Breast epithelium (tissue), 4 donors: ENCODE measurements around the gene RBM18. TPM values are rescaled to one million over a fixed set of nuclear protein-coding genes. Genes with fewer than 3 reads are reported as not detected.

ENCODE experiments used
- DNase-seq, 2 donors: peaks; one replicate each; pipeline ENCODE4 v3.0.0-alpha.2; 2019; ENCODE audit warnings: low spot score in 2 of 2
- H3K27ac ChIP-seq, 2 donors: fragments of 200-600 bp; sonication (generic) in 1 of 2; one replicate each; pipeline ENCODE4 v1.5.1; 2016 to 2019; ENCODE audit warnings: mild to moderate bottlenecking in 1 of 2
- H3K27me3 ChIP-seq, 2 donors: fragments of 200-600 bp; sonication (generic) in 1 of 2; one replicate each; pipeline versions ENCODE4 v1.5.1 to v1.6.0; 2017 to 2019; ENCODE audit warnings: control low read depth in 1 of 2, mild to moderate bottlenecking in 1 of 2
- H3K36me3 ChIP-seq: fragments of 200-600 bp; one replicate; pipeline ENCODE4 v1.5.1; 2019
- H3K4me1 ChIP-seq, 2 donors: fragments of 200-600 bp; sonication (generic); one replicate each; pipeline ENCODE4 v1.5.1; 2016 to 2019; ENCODE audit warnings: control low read depth in 1 of 2
- H3K4me3 ChIP-seq, 3 donors: fragments of 200-600 bp; sonication (generic); 1 replicate in 2 of 3; 2 replicates in 1 of 3; pipeline ENCODE4 v1.5.1; 2016 to 2019; ENCODE audit warnings: mild to moderate bottlenecking in 3 of 3, moderate library complexity in 2 of 3
- H3K9me3 ChIP-seq, 2 donors: fragments of 200-600 bp; sonication (generic) in 1 of 2; one replicate each; pipeline ENCODE4 v1.5.1; 2016 to 2019; ENCODE audit warnings: control low read depth in 1 of 2
- POLR2A ChIP-seq: fragments of 450-650 bp; IDR thresholded peaks from one replicate; pipeline ENCODE4 v1.6.1; 2016; ENCODE audit warnings: antibody characterized with exemption, mild to moderate bottlenecking, moderate library complexity
- POLR2AphosphoS5 ChIP-seq, 3 donors: sonication (generic); formaldehyde crosslinking; IDR thresholded peaks; one replicate each; pipeline ENCODE4 v1.6.1; 2017; ENCODE audit warnings: antibody characterized with exemption in 3 of 3
- intact Hi-C: fragments of 100-400 bp; cut with DNase I; formaldehyde crosslinking; loops from one replicate; pipeline ENCODE4 v1.15.1; 2023; ENCODE audit warnings: low total_unique reads
- total RNA-seq, 3 donors: library from RNA; depleted of rRNA; stranded (reverse); fragments of >200 nt; gene quantifications; one replicate each; pipeline ENCODE4 v1.1.0, GENCODE V29; 2016
- TF ChIP-seq, protein P1 (sequence below), 3 donors: fragments of 450-650 bp; IDR thresholded peaks; one replicate each; pipeline ENCODE4 v1.5.1; 2016 to 2017; ENCODE audit warnings: antibody characterized with exemption in 3 of 3, mild to moderate bottlenecking in 3 of 3, moderate library complexity in 3 of 3

The RBM18 gene
- total RNA-seq, 3 donors from 2014 or later: 10.4 to 20.9 (median 13.4) TPM

DNA sequence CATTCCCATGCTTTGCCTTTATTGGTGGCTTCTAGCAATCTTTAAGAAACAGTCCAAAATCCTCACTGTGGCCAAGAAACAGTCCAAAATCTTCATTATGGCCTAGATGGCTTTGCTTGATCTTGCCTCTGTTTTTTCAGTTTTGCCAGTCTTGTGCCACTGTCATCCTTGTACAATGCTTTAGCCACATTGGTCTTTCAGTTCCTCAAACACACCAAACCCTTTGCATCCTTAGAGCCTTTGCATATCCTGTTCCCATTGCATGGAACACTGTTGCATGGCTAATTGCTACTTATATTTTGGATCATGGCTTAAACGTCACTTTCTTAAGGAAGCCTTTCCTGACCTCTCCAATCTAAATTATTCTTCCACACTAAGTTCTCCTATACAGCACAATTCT, 22.1 kb upstream of the RBM18 start:
- Histone ChIP-seq H3K27ac (no peak overlapping the region), H3K9me3 (no peaks in the 10 kb centered on the region), H3K4me3 (no peak overlapping the region), H3K27me3 (no peaks in the 10 kb centered on the region), H3K4me1 (no peaks in the 10 kb centered on the region), H3K36me3 (peaks cover 9% of the 10 kb centered on the region)
- DNase-seq: no peak
- intact Hi-C loops: no loop called here
- no peak for TF ChIP-seq POLR2A
- TF ChIP-seq POLR2AphosphoS5 (IDR thresholded peaks at IDR 0.05): no peak
- TF ChIP-seq, protein P1, sequence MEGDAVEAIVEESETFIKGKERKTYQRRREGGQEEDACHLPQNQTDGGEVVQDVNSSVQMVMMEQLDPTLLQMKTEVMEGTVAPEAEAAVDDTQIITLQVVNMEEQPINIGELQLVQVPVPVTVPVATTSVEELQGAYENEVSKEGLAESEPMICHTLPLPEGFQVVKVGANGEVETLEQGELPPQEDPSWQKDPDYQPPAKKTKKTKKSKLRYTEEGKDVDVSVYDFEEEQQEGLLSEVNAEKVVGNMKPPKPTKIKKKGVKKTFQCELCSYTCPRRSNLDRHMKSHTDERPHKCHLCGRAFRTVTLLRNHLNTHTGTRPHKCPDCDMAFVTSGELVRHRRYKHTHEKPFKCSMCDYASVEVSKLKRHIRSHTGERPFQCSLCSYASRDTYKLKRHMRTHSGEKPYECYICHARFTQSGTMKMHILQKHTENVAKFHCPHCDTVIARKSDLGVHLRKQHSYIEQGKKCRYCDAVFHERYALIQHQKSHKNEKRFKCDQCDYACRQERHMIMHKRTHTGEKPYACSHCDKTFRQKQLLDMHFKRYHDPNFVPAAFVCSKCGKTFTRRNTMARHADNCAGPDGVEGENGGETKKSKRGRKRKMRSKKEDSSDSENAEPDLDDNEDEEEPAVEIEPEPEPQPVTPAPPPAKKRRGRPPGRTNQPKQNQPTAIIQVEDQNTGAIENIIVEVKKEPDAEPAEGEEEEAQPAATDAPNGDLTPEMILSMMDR (IDR thresholded peaks at IDR 0.05): no peak

DNA sequence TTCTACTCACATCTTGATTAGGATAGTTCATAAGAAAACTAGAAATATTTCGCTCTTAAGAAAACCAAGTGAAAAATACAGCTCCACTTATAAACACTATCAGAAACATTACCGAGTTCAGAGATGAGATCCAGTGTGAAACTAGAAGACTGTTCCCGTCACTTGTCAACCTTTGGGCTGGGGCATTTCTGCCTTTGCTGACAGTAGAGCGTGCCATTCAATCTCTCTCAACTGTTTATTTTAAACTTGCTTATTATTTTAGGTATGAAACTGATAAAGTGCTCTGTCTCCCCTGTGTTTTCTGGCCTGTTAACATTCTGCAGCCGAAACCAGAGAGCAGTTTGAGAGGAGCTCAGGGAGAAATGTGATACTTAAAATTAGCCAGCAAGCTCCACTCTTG, 16.7 kb upstream of the RBM18 start:
- TF ChIP-seq POLR2AphosphoS5 (IDR thresholded peaks at IDR 0.05) (no peak), POLR2A (no peak)
- TF ChIP-seq, protein P1 (IDR thresholded peaks at IDR 0.05): no peak
- intact Hi-C loops: no loop called here
- peaks cover 1% of the 10 kb centered on the region for H3K36me3 ChIP-seq
- peaks cover 4 to 10% of the 10 kb centered on the region in 2 donors for H3K9me3 ChIP-seq
- no peak for DNase-seq
- no peak overlapping the region for H3K27ac ChIP-seq
- no peaks in the 10 kb centered on the region for H3K4me1 ChIP-seq
- H3K4me3 ChIP-seq: no peak overlapping the region
- no peaks in the 10 kb centered on the region for H3K27me3 ChIP-seq

DNA sequence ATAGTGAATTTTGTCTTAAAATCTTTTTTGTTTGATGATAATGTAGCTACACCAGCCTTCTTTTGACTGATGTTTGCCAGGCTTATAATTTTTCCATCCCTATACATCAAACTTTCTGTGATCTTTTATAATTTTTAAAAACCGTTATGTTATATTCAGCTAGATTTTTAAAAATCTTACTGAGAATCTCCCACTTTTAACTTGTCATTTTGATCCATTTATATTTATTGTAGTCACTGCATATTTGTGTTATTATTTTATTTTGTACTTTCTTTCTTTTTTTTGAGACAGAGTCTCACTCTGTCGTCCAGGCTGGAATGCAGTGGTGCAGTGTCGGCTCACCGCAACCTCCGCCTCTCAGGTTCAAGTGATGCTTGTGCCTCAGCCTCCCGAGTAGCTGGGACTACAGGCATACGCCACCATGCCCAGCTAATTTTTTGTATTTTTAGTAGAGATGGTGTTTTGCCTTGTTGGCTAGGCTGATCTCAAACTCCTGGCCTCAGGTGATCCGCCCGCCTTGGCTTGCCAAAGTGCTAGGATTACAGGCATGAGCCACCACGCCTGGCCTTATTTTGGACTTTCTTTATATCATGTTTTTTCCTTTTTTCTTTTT, 12.8 kb upstream of the RBM18 start:
- no peak for DNase-seq

DNA sequence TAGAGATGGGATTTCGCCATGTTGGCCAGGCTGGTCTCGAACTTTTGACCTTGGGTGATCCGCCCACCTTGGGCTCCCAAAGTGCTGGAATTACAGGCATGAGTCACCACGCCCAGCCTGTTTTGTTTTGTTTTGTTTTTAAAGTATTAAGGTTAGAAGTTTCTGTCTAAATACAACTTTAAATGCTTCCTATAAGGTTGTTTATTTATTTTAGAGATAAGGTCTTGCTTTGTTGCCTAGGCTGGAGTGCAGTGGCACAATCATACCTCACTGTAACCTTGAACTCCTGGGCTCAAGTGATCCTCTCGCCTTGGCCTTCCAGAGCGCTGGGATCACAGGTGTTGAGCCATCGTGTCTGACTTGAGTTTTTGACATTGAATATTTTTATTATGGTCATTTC, 11.5 kb upstream of the RBM18 start:
- Histone ChIP-seq H3K4me1 (no peaks in the 10 kb centered on the region), H3K9me3 (peaks cover 4 to 10% of the 10 kb centered on the region in 2 donors), H3K27ac (no peak overlapping the region), H3K4me3 (no peak overlapping the region), H3K36me3 (no peaks in the 10 kb centered on the region), H3K27me3 (no peaks in the 10 kb centered on the region)
- no peak for DNase-seq
- intact Hi-C loops: no loop called here
- TF ChIP-seq POLR2A: no peak
- TF ChIP-seq, protein P1 (IDR thresholded peaks at IDR 0.05): no peak
- no peak for TF ChIP-seq POLR2AphosphoS5 (IDR thresholded peaks at IDR 0.05)

More for the DNA sequence above, 12.8 kb upstream of the RBM18 start:
- Histone ChIP-seq H3K9me3 (peaks cover 4 to 10% of the 10 kb centered on the region in 2 donors), H3K27ac (no peak overlapping the region), H3K4me1 (no peaks in the 10 kb centered on the region), H3K27me3 (no peaks in the 10 kb centered on the region), H3K4me3 (no peak overlapping the region), H3K36me3 (no peaks in the 10 kb centered on the region)
- TF ChIP-seq, protein P1 (IDR thresholded peaks at IDR 0.05): no peak
- no peak for TF ChIP-seq POLR2A
- no peak for TF ChIP-seq POLR2AphosphoS5 (IDR thresholded peaks at IDR 0.05)
- intact Hi-C loops: no loop called here

DNA sequence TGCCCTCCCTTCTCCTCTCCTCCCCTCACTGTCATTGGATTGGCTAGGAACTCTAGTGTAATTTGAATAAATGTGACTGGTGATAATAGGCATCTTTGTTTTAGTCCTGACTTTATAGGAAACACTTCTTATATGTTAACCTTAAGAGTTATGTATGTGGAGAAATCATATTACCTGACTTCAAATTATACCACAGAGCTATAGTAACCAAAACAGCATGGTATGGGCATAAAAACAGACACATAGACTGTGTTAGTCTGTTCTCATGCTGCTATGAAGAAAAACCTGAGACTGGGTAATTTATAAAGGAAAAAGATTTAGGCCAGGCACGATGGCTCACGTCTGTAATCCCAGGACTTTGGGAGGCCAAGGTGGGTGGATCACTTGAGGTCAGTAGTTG, 9.4 kb upstream of the RBM18 start:
- H3K36me3 ChIP-seq: no peaks in the 10 kb centered on the region
- H3K4me3 ChIP-seq: no peak overlapping the region
- intact Hi-C loops: no loop called here
- no peaks in the 10 kb centered on the region for H3K4me1 ChIP-seq
- no peak for DNase-seq
- no peaks in the 10 kb centered on the region for H3K27me3 ChIP-seq
- H3K27ac ChIP-seq: no peak overlapping the region
- H3K9me3 ChIP-seq: peaks cover 4 to 10% of the 10 kb centered on the region in 2 donors
- TF ChIP-seq POLR2A: no peak
- TF ChIP-seq POLR2AphosphoS5 (IDR thresholded peaks at IDR 0.05): no peak
- TF ChIP-seq, protein P1 (IDR thresholded peaks at IDR 0.05): no peak
